SK-N-MC (cell line): ENCODE measurements around the gene BCAS3.

Experiments
- DNase-seq: peaks from one replicate; pipeline ENCODE4 v3.0.0-alpha.2; 2011; ENCODE audit warnings: low read depth, low spot score
- H3K27ac ChIP-seq: fragments of 200-600 bp; sonication (generic); 2 replicates; pipeline ENCODE4 v1.5.1; 2016; ENCODE audit warnings: mixed run types
- H3K36me3 ChIP-seq: fragments of 200-600 bp; sonication (generic); 2 replicates; pipeline ENCODE4 v1.6.1; 2017; ENCODE audit warnings: antibody characterized with exemption, low read length, mixed read lengths; ENCODE audit not compliant: insufficient read depth
- H3K4me3 ChIP-seq: fragments of 200-600 bp; sonication (generic); 2 replicates; pipeline ENCODE4 v1.5.1; 2016
- H3K9ac ChIP-seq: fragments of 200-600 bp; sonication (generic); 2 replicates; pipeline ENCODE4 v1.8.0; 2017; ENCODE audit warnings: mixed run types, mixed read lengths; ENCODE audit not compliant: insufficient read length
- H3K9me3 ChIP-seq: fragments of 200-600 bp; sonication (generic); 2 replicates; pipeline ENCODE4 v1.6.1; 2017; ENCODE audit warnings: low read depth, mild to moderate bottlenecking, antibody characterized with exemption, low read length, moderate library complexity, mixed read lengths
- EZH2 ChIP-seq: fragments of 200-600 bp; sonication (generic); IDR thresholded peaks from one replicate; pipeline ENCODE4 v1.6.1; 2017; ENCODE audit warnings: antibody characterized with exemption
- FOXP2 ChIP-seq: optimal IDR thresholded peaks from 2 replicates; pipeline ENCODE3; 2011; ENCODE audit warnings: mild to moderate bottlenecking, moderate library complexity; ENCODE audit not compliant: insufficient read depth; ENCODE audit errors: extremely low read length, control extremely low read depth
- POLR2AphosphoS5 ChIP-seq: IDR thresholded peaks from 2 replicates; pipeline ENCODE4 v1.6.1; 2012; ENCODE audit warnings: mild to moderate bottlenecking, low read depth, low read length, borderline replicate concordance

The BCAS3 gene

DNA sequence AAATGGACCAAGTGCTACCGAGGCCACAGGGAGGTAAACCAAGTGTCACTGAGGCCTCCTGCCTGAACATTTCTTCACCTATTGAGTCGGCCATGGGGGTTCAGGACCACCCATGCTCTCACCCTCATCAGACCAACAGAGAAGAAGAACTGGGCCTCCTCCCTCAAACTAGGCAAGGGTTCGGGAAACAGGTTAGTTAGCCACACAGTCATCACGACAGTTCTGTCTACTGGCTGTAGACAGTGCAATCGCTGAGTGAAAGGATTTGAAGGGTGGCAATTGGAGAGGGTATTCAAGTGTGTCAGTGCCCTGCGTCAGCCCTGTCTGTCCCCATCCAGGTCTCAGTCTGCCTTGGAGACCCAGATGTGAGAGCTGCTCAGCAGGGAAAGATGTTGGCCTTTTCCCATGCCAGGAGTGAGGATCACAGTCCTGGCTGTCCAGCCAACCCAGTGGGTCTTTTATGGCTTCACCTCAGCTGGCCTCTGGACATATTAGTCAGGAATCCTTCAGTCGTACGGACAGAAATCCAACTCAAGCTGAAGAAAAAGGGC is 741.9 kb downstream of the BCAS3 start:
- Histone ChIP-seq H3K9ac (no peak overlapping the region), H3K27ac (no peak overlapping the region), H3K4me3 (no peak overlapping the region), H3K9me3 (no peaks in the 10 kb centered on the region), H3K36me3 (no peaks in the 10 kb centered on the region)
- DNase-seq, result no peak
- TF ChIP-seq EZH2 (no peak), POLR2AphosphoS5 (no peak)

DNA sequence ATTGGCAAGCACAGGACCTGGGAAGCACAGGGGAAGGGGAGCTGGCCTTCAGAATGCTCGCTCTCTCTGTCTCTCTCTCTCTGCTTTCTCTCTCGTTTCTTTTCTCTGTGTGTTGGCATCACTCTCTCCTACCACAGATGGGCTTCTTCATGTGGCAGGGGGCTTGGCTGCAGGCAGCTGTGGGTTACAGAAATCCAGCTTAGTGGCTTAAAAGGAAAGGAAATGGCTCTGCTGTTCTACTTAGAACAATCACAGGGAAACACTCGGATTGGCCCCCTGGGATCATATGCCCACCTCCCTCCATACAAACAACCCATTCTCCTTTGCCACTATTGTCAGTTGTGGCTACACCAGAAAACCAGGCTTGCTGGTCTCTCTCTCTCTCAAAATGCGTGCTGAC is 742.4 kb downstream of the BCAS3 start:
- DNase-seq, result no peak
- no peak for TF ChIP-seq EZH2
- no peak for TF ChIP-seq FOXP2

DNA sequence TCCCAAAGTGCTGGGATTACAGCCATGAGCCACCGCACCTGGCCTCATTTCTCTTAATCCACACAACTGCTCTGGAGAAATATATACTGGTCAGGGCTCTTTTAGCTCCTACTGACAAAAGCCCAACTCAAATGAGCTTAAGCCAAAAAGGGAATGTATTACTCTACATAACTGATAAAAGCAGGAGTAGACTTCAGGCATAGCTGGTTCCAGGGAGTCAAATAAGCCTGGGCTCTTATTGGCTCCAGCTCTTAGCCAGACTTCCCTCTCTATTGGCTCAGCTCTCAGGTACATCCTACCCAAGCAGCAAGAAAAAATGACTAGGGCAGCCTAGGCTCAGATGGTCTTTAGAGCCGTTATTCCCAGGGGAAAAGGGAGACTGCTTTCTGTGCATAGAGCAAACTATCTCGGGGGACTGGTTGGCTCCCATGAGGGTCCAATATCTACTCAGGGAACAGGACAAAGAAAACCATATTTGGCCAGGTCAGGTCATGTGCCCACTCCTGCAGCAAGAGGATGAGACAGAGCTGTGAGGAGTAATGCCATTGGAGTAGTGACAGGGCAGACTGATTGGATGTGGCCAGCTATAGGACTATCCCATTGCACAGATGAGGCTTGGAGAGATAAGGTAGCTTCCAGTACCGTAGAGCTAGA is 743.2 kb downstream of the BCAS3 start:
- Histone ChIP-seq H3K27ac (no peak overlapping the region), H3K9ac (no peak overlapping the region), H3K4me3 (no peak overlapping the region), H3K9me3 (no peaks in the 10 kb centered on the region), H3K36me3 (no peaks in the 10 kb centered on the region)
- TF ChIP-seq POLR2AphosphoS5 (no peak), EZH2 (no peak), FOXP2 (no peak)
- DNase-seq, result no peak

More for the DNA sequence above, 742.4 kb downstream of the BCAS3 start:
- H3K36me3 ChIP-seq, result no peaks in the 10 kb centered on the region
- no peak overlapping the region for H3K9ac ChIP-seq
- H3K9me3 ChIP-seq, result no peaks in the 10 kb centered on the region
- no peak overlapping the region for H3K27ac ChIP-seq
- no peak overlapping the region for H3K4me3 ChIP-seq

DNA sequence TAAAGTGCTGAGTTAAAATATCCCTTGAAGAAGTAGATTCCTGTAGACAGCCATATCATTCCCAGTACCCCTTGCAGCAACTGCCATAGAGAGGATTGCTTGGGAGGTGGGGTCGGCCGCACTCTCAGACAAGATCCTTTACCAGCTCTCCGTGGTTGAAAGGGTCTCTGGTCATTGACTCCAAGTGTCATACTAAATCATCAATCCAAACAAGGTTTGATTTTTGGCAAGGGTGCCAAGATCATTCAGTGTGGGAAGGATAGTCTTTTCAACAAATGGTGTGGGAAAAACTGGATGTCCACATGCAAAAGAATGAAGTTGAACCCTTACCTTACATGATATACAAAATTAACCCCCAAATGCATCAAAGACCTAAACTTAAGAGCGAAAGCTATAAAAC is 743.8 kb downstream of the BCAS3 start:
- H3K27ac ChIP-seq, result no peak overlapping the region
- no peak overlapping the region for H3K9ac ChIP-seq
- DNase-seq, result no peak
- TF ChIP-seq EZH2 (no peak), FOXP2 (no peak), POLR2AphosphoS5 (no peak)
- H3K36me3 ChIP-seq, result no peaks in the 10 kb centered on the region
- H3K4me3 ChIP-seq, result no peak overlapping the region
- H3K9me3 ChIP-seq, result no peaks in the 10 kb centered on the region

DNA sequence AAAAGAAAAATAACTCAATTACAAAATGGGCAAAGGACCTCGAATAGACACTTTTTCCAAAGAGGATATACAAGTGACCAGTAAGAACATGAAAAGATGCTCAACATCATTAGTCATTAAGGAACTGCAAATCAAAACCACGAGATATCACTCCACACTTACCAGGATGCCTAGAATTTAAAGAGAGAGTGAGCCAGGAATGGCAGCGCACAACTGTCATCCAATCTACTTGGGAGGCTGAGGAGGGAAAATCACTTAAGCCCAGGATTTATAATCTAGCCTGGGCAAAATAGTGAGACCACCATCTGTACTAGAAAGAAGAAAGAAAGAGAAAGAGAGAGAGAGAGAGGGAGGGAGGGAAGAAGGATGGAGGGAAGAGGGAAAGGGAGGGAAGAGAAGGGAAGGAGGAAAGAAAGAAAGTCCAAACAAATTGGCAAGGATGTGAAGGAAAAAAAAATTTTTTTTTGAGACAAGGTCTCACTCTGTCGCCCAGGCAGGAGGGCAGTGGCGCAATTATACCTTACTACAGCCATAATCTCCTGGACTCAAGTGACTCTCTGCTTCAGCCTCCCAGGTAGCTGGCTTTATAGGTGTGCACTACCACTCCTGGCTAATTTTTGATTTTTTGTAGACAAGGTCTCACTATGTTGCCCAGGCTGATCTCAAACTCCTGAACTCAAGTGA is 744.6 kb downstream of the BCAS3 start:
- Histone ChIP-seq H3K4me3 (no peak overlapping the region), H3K9ac (no peak overlapping the region), H3K9me3 (no peaks in the 10 kb centered on the region), H3K27ac (no peak overlapping the region), H3K36me3 (no peaks in the 10 kb centered on the region)
- no peak for DNase-seq
- TF ChIP-seq EZH2 (no peak), POLR2AphosphoS5 (no peak), FOXP2 (no peak)

DNA sequence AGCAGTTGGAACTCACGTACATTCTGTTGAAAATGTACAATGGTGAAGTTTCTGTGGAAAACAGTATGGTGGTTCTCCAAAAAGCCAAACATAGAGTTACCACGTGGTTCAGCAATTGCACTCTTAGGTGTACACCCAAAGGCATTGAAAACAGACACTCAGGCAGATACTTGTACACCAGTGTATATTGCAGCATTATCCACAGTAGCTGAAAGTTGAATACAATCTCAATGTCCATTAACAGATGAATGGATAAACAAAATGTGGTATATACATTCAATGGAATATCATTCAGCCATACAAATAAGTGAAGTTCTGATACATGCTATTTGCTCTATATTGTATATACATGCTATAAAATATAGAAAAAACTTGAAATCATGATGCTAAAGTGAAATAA is 745.2 kb downstream of the BCAS3 start:
- Histone ChIP-seq H3K4me3 (no peak overlapping the region), H3K27ac (no peak overlapping the region), H3K9ac (no peak overlapping the region), H3K36me3 (no peaks in the 10 kb centered on the region), H3K9me3 (no peaks in the 10 kb centered on the region)
- DNase-seq, result no peak
- TF ChIP-seq POLR2AphosphoS5 (no peak), EZH2 (no peak), FOXP2 (no peak)

DNA sequence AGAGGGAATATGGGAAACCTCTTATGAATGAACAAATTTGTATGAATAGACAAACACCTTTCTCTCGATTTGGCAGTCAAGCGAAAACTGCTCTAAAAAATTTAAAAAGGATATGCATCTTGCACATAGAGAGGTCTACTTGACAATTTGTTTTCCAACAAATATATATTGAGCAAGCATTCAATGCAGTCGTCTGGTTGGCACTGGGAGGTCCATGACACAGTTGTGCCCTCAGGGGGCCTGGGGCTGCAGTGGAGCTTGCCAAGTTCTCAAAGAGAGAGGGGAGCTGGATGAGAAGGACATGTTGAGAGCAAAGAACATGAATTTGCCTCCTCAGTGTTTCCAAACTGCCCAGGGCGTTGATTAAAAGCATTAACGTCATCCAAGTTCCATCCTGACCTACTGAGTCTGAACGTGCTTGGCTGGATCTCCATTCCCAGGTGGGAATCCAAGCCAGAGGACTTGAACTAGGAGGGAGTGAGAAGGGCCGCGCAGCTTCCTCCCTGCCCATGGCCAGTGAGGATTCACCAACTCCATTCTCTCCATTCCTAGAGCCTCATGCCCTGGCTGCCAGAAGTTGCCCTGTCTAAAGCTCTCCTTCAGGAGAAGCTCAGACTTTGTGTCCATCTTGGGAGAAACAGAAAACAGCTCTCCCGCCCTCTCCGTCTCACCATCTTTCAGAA is 746.5 kb downstream of the BCAS3 start:
- H3K9me3 ChIP-seq, result no peaks in the 10 kb centered on the region
- H3K9ac ChIP-seq, result no peak overlapping the region
- DNase-seq, result no peak
- H3K27ac ChIP-seq, result no peak overlapping the region
- TF ChIP-seq POLR2AphosphoS5, result no peak
- no peak for TF ChIP-seq FOXP2
- no peak for TF ChIP-seq EZH2
- H3K36me3 ChIP-seq, result no peaks in the 10 kb centered on the region
- H3K4me3 ChIP-seq, result no peak overlapping the region

DNA sequence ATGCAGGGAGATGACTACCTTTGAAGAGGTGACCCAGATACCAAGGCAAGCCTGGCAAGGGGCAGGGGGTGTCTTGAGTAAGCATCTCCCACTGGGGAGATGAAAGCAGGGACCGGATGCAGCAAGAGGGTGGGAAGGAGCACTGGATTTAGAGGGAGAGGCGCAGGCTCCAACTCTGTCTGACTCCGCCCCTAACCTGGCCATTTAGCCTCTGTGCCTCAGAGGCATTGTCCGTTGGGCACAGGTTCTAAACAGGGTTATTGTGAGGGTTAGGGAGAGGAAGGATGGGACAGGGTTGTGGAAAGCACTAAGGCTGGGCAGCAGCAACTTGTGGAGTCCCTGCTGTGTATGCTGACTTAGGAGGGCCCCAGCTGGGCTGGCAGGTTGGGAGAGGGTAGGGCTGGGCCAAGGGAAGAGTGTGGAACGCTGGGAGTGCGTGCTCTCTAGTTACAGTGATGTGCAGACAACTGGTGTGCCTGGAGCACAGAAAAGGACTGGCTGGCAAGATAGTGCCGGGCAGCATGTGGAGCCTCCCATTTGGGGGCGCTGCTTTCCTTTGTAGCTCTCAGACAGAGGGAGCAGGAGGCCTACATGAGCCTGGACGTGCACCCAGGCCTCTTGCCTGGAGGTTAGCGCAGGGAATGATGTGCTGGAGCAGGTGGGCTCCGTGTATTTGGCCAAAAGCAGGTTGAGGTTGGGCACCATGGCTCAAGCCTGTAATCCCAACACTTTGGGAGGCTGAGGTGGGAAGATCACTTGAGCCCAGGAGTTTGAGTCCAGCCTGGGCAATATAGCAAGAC is 748.2 kb downstream of the BCAS3 start:
- H3K4me3 ChIP-seq, result no peak overlapping the region
- no peak for DNase-seq
- no peak overlapping the region for H3K27ac ChIP-seq
- H3K9me3 ChIP-seq, result no peaks in the 10 kb centered on the region
- no peaks in the 10 kb centered on the region for H3K36me3 ChIP-seq
- TF ChIP-seq FOXP2 (no peak), POLR2AphosphoS5 (no peak), EZH2 (no peak)
- H3K9ac ChIP-seq, result no peak overlapping the region
